Spleen (tissue), 11 donors: ENCODE measurements around the gene NISCH. TPM values are rescaled to one million over a fixed set of nuclear protein-coding genes. Genes with fewer than 3 reads are reported as not detected.

ENCODE experiments used
- DNase-seq: peaks from one replicate; pipeline ENCODE4 v3.0.0-alpha.2; 2020
- H3K27ac ChIP-seq, 8 donors: fragments of 200-600 bp; sonication (generic) in 7 of 8; 1 replicate in 4 of 8; 2 replicates in 4 of 8; pipeline versions ENCODE4 v1.5.0 to v1.8.0; 2016 to 2021; ENCODE audit warnings: inconsistent platforms in 4 of 8, mild to moderate bottlenecking in 4 of 8, moderate library complexity in 1 of 8
- H3K27me3 ChIP-seq, 7 donors: fragments of 200-600 bp; sonication (generic) in 6 of 7; replicated peaks in 1 of 7; 1 replicate in 4 of 7; 2 replicates in 3 of 7; pipeline versions ENCODE4 v1.5.0 to v1.8.0; 2016 to 2021; ENCODE audit warnings: inconsistent platforms in 3 of 7, mild to moderate bottlenecking in 1 of 7
- H3K36me3 ChIP-seq, 6 donors: fragments of 200-600 bp; sonication (generic) in 5 of 6; 1 replicate in 4 of 6; 2 replicates in 2 of 6; pipeline versions ENCODE4 v1.5.0 to v1.8.0; 2016 to 2021; ENCODE audit warnings: inconsistent platforms in 2 of 6
- H3K4me1 ChIP-seq, 6 donors: fragments of 200-600 bp; sonication (generic) in 5 of 6; 1 replicate in 3 of 6; 2 replicates in 3 of 6; pipeline versions ENCODE4 v1.5.0 to v1.8.0; 2016 to 2021; ENCODE audit warnings: inconsistent platforms in 3 of 6
- H3K4me3 ChIP-seq, 8 donors: fragments of 200-600 bp; sonication (generic) in 7 of 8; 1 replicate in 4 of 8; 2 replicates in 4 of 8; pipeline versions ENCODE4 v1.5.0 to v1.8.0; 2016 to 2021; ENCODE audit warnings: inconsistent platforms in 4 of 8, mild to moderate bottlenecking in 4 of 8, moderate library complexity in 2 of 8
- H3K9me3 ChIP-seq, 8 donors: fragments of 200-600 bp; sonication (generic) in 7 of 8; 1 replicate in 4 of 8; 2 replicates in 4 of 8; pipeline versions ENCODE4 v1.5.0 to v1.8.0; 2016 to 2021; ENCODE audit warnings: inconsistent platforms in 4 of 8
- CTCF ChIP-seq, 11 experiments: fragments of 200-600 bp in 7 of 11; fragments of 450-650 bp in 4 of 11; sonication (generic) in 4 of 11; IDR thresholded peaks in 8 of 11; conservative IDR thresholded peaks in 3 of 11; 1 replicate in 7 of 11; 2 replicates in 4 of 11; pipeline versions ENCODE4 v1.4.0 to v1.8.0; 2016 to 2021; ENCODE audit warnings: antibody characterized with exemption in 11 of 11, inconsistent platforms in 4 of 11, mild to moderate bottlenecking in 1 of 11
- POLR2A ChIP-seq, 3 donors: fragments of 450-650 bp; IDR thresholded peaks; one replicate each; pipeline ENCODE4 v1.5.1; 2017; ENCODE audit warnings: antibody characterized with exemption in 3 of 3, mild to moderate bottlenecking in 1 of 3
- POLR2AphosphoS5 ChIP-seq, 3 donors: sonication (generic); formaldehyde crosslinking; IDR thresholded peaks; one replicate each; pipeline ENCODE4 v1.5.1; 2017; ENCODE audit warnings: antibody characterized with exemption in 3 of 3
- WGBS, 5 donors: extraction: QIAGEN DNeasy Blood & Tissue Kit in 3 of 5; methylation state at CpG; one replicate each; pipeline versions ENCODE4 v1.1.5 to v1.1.7; 2013 to 2018; 5-methylcytosine and 5-hydroxymethylcytosine counted together
- intact Hi-C: fragments of 100-400 bp; cut with DNase I; formaldehyde crosslinking; loops from one replicate; pipeline ENCODE4 v1.15.0; 2023; ENCODE audit warnings: low total_unique reads
- polyA plus RNA-seq, 3 donors: library from polyadenylated mRNA; stranded (reverse); fragments of 200-250 nt; gene quantifications; one replicate each; pipeline ENCODE4 v1.2.1, GENCODE V29; 2013
- total RNA-seq, 7 donors: library from RNA; depleted of rRNA in 3 of 7; stranded (reverse); fragments of >200 nt in 3 of 7; fragmentation: NEBNext Ultra II Directional in 4 of 7; extraction: Animal tissue kit (Norgen Biotek cat#: 25700) in 4 of 7; gene quantifications; one replicate each; pipeline versions ENCODE4 v1.1.0 to v1.2.1, GENCODE V29; 2016 to 2021
- donor health status: healthy with polysubstance abuse.
- donor health status: DM: no; HTN: no; CAD: no; lungs with moderate emphysema.
- donor health status: DM: no; HTN: no; CAD: no.
- donor health status: Bipolar disorder and iron deficiency.
- donor health status: healthy.
- donor health status: DM: no; HTN: no; CAD: no.
- donor health status: DM: yes; HTN: yes; CAD: no.

NISCH gene
- total and polyA plus RNA-seq, 10 donors, result 18.9 to 92.7 (median 78.8) TPM

- TF ChIP-seq POLR2AphosphoS5 (IDR thresholded peaks at IDR 0.05) (no peak), POLR2A (IDR thresholded peaks at IDR 0.05) (no peak), CTCF (IDR thresholded peaks at IDR 0.05 in 8 of 11, conservative IDR thresholded peaks at IDR 0.05 in 3 of 11) (no peak)
- Histone ChIP-seq H3K27me3 (no peaks in the 10 kb centered on the region), H3K4me3 (no peak overlapping the region), H3K9me3 (no peaks in the 10 kb centered on the region), H3K36me3 (peaks cover 0 to 99% (median 81%) of the 10 kb centered on the region in 6 donors), H3K4me1 (peaks cover 0 to 55% (median 15%) of the 10 kb centered on the region in 6 donors), H3K27ac (no peak overlapping the region)
- intact Hi-C loops, result no loop called here
- WGBS, 5 donors, result 70 to 84% (median 73%) methylated on average over 10 of the region's 10 CpGs
- DNase-seq, result no peak
These were observed 29.5 kb downstream of the NISCH start for GRCh38 chr3:52484680-52485461.

GRCh38 chr3:52487050-52487787, 31.8 kb downstream of the NISCH start:
- Histone ChIP-seq H3K4me3 (no peak overlapping the region), H3K4me1 (peaks cover 6 to 69% (median 37%) of the 10 kb centered on the region in 6 donors), H3K27ac (no peak overlapping the region), H3K9me3 (no peaks in the 10 kb centered on the region), H3K27me3 (no peaks in the 10 kb centered on the region), H3K36me3 (peaks cover 0 to 99% (median 79%) of the 10 kb centered on the region in 6 donors)
- TF ChIP-seq POLR2AphosphoS5 (IDR thresholded peaks at IDR 0.05) (peak in 2 of 3 donors; percentile 25 to 33), CTCF (IDR thresholded peaks at IDR 0.05 in 8 of 11, conservative IDR thresholded peaks at IDR 0.05 in 3 of 11) (no peak)
- WGBS, 5 donors, result 86 to 92% (median 89%) methylated on average over 30 to 31 of the region's 31 CpGs
- DNase-seq, result peak; percentile 64
- intact Hi-C loops, result no loop called here

GRCh38 chr3:52487788-52488691, 32.6 kb downstream of the NISCH start:
- no peak overlapping the region for H3K27ac ChIP-seq
- peak; percentile 73 for DNase-seq
- intact Hi-C loops, result no loop called here
- H3K27me3 ChIP-seq, result no peaks in the 10 kb centered on the region
- no peak overlapping the region for H3K4me3 ChIP-seq
- WGBS, 5 donors, result 96 to 97% (median 97%) methylated on average over 46 to 59 of the region's 59 CpGs
- H3K36me3 ChIP-seq, result peaks cover 0 to 99% (median 78%) of the 10 kb centered on the region in 6 donors
- peaks cover 11 to 77% (median 42%) of the 10 kb centered on the region in 6 donors for H3K4me1 ChIP-seq
- TF ChIP-seq POLR2AphosphoS5 (IDR thresholded peaks at IDR 0.05), result peak in 1 of 3 donors; percentile 34
- TF ChIP-seq CTCF (IDR thresholded peaks at IDR 0.05 in 8 of 11, conservative IDR thresholded peaks at IDR 0.05 in 3 of 11), result no peak
- no peaks in the 10 kb centered on the region for H3K9me3 ChIP-seq
